CD4-positive, alpha-beta T cell (primary cell): Measurements from ENCODE around the gene WWOX. TPM values are rescaled to one million over a fixed set of nuclear protein-coding genes. Genes with fewer than 3 reads are reported as not detected.

ENCODE experiments used
- ATAC-seq: fragments of 200-7000 bp; cut with Tn5 transposase; one replicate; pipeline ENCODE4 v1.10.0; 2022; ENCODE audit warnings: mild to moderate bottlenecking; ENCODE audit not compliant: poor library complexity
- CTCF ChIA-PET: fragments of 350-600 bp; sonication (Branson Sonifier 250); formaldehyde crosslinking; loops from one replicate; lab custom pipeline; 2021; ENCODE audit warnings: antibody characterized with exemption, inconsistent platforms; lab: Charles Lee
- POLR2A ChIA-PET: fragments of 350-600 bp; sonication (Branson Sonifier 250); formaldehyde crosslinking; loops from one replicate; lab custom pipeline; 2021; ENCODE audit warnings: antibody characterized with exemption, inconsistent platforms; lab: Charles Lee
- DNase-seq, 14 experiments: peaks; one replicate each; pipeline ENCODE4 v3.0.0-alpha.2; 2013 to 2020; ENCODE audit warnings: mixed read lengths in 2 of 14
- H3K27ac ChIP-seq, 2 donors: one replicate each; pipeline versions ENCODE4 v1.5.1 to v1.7.0; 2013; ENCODE audit warnings: low read length in 2 of 2, low read depth in 1 of 2, mild to moderate bottlenecking in 1 of 2
- H3K27me3 ChIP-seq, 2 experiments: 1 replicate in 1 of 2; 2 replicates in 1 of 2; pipeline versions ENCODE4 v1.6.1 to v1.7.0; 2013; ENCODE audit warnings: low read length in 2 of 2, control low read depth in 1 of 2, mild to moderate bottlenecking in 1 of 2, moderate library complexity in 1 of 2; ENCODE audit not compliant: insufficient read depth in 2 of 2, control insufficient read depth in 1 of 2
- H3K36me3 ChIP-seq: one replicate; pipeline ENCODE4 v1.6.1; 2013; ENCODE audit warnings: low read length, control low read depth; ENCODE audit not compliant: insufficient read depth
- H3K4me1 ChIP-seq: one replicate; pipeline ENCODE4 v1.6.1; 2013; ENCODE audit warnings: low read length, control low read depth; ENCODE audit not compliant: insufficient read depth
- H3K4me3 ChIP-seq: one replicate; pipeline ENCODE4 v1.5.1; 2013; ENCODE audit warnings: mild to moderate bottlenecking, low read length, moderate library complexity
- H3K9me3 ChIP-seq, 2 experiments: 1 replicate in 1 of 2; 2 replicates in 1 of 2; pipeline versions ENCODE4 v1.6.1 to v1.7.0; 2013; ENCODE audit warnings: low read length in 2 of 2, mild to moderate bottlenecking in 2 of 2, control low read depth in 1 of 2, moderate library complexity in 1 of 2; ENCODE audit not compliant: control insufficient read depth in 1 of 2, insufficient read depth in 1 of 2
- H3K27ac Mint-ChIP-seq: one replicate; pipeline ENCODE4 v1.8.0; 2020; ENCODE audit warnings: mixed read lengths
- H3K27me3 Mint-ChIP-seq: one replicate; pipeline ENCODE4 v1.8.0; 2021; ENCODE audit warnings: mixed read lengths
- H3K36me3 Mint-ChIP-seq: one replicate; pipeline ENCODE4 v1.8.0; 2021; ENCODE audit warnings: low read depth, mixed read lengths
- H3K4me1 Mint-ChIP-seq: one replicate; pipeline ENCODE4 v1.8.0; 2021; ENCODE audit warnings: low read depth, mixed read lengths
- H3K4me3 Mint-ChIP-seq: one replicate; pipeline ENCODE4 v1.8.0; 2020; ENCODE audit warnings: mild to moderate bottlenecking, mixed read lengths
- H3K9me3 Mint-ChIP-seq: one replicate; pipeline ENCODE4 v1.8.0; 2020; ENCODE audit warnings: mixed read lengths
- CTCF ChIP-seq: fragments of 200-600 bp; IDR thresholded peaks from one replicate; pipeline ENCODE4 v1.8.0; 2022; ENCODE audit warnings: antibody characterized with exemption, mild to moderate bottlenecking
- intact Hi-C, 2 experiments: fragments of 100-400 bp; cut with DNase I in 1 of 2; cut with micrococcal nuclease in 1 of 2; formaldehyde crosslinking; loops; one replicate each; pipeline versions ENCODE4 v1.15.1 to v1.9.0; 2023 to 2025; cut with DNase I, micrococcal nuclease
- total RNA-seq, 174 experiments: library from RNA in 2 of 174; stranded (reverse) in 2 of 174; gene quantifications; one replicate each; pipeline ENCODE4 v1.2.3 and lab custom pipeline; 2021 to 2026

WWOX gene
- total RNA-seq, 2 experiments from 2014 or later = 19.3 to 21.7 TPM

GRCh38 chr16:78800523-78800922 is 701.1 kb downstream of the WWOX start:
- Mint-ChIP-seq H3K36me3 (peaks cover under 1% of the 10 kb centered on the region), H3K9me3 (peaks cover under 1% of the 10 kb centered on the region), H3K27ac (no peak overlapping the region), H3K27me3 (no peaks in the 10 kb centered on the region), H3K4me3 (no peak overlapping the region), H3K4me1 (no peaks in the 10 kb centered on the region)
- Histone ChIP-seq H3K27me3 (no peaks in the 10 kb centered on the region), H3K27ac (no peak overlapping the region), H3K36me3 (no peaks in the 10 kb centered on the region), H3K4me1 (no peaks in the 10 kb centered on the region), H3K9me3 (peaks cover 0 to 5% of the 10 kb centered on the region in 2 experiments), H3K4me3 (no peak overlapping the region)
- intact Hi-C loops = no loop called here
- DNase-seq (no peak), ATAC-seq (no peak)
- ChIA-PET POLR2A (no interaction called here), CTCF (no interaction called here)
- no peak for TF ChIP-seq CTCF

- TF ChIP-seq CTCF = no peak
- H3K27ac Mint-ChIP-seq = no peak overlapping the region
- H3K4me1 Mint-ChIP-seq = no peaks in the 10 kb centered on the region
- DNase-seq = no peak
- intact Hi-C loops = no loop called here
- peaks cover 4% of the 10 kb centered on the region for H3K9me3 Mint-ChIP-seq
- CTCF ChIA-PET = interaction anchor here (0.7 kb wide), 1 partner anchor 818 kb away, joined by 3 read pairs; no protein-coding TSS in a partner anchor
- Histone ChIP-seq H3K27me3 (no peaks in the 10 kb centered on the region), H3K27ac (no peak overlapping the region), H3K36me3 (no peaks in the 10 kb centered on the region), H3K4me3 (no peak overlapping the region), H3K4me1 (no peaks in the 10 kb centered on the region), H3K9me3 (peaks cover 0 to 5% of the 10 kb centered on the region in 2 experiments)
- H3K36me3 Mint-ChIP-seq = peaks cover 4% of the 10 kb centered on the region
- H3K4me3 Mint-ChIP-seq = no peak overlapping the region
- POLR2A ChIA-PET = no interaction called here
- ATAC-seq = no peak
- no peaks in the 10 kb centered on the region for H3K27me3 Mint-ChIP-seq
Measured at GRCh38 chr16:78804058-78804735, 704.7 kb downstream of the WWOX start.

- H3K9me3 Mint-ChIP-seq = peaks cover 4% of the 10 kb centered on the region
- ATAC-seq = no peak
- ChIA-PET POLR2A (no interaction called here), CTCF (no interaction called here)
- intact Hi-C loops = no loop called here
- no peak overlapping the region for H3K27ac Mint-ChIP-seq
- no peak for TF ChIP-seq CTCF
- Histone ChIP-seq H3K9me3 (peaks cover 0 to 5% of the 10 kb centered on the region in 2 experiments), H3K4me3 (no peak overlapping the region), H3K4me1 (no peaks in the 10 kb centered on the region), H3K27me3 (no peaks in the 10 kb centered on the region), H3K36me3 (no peaks in the 10 kb centered on the region), H3K27ac (no peak overlapping the region)
- no peak for DNase-seq
- H3K36me3 Mint-ChIP-seq = peaks cover 4% of the 10 kb centered on the region
- H3K4me3 Mint-ChIP-seq = no peak overlapping the region
- H3K27me3 Mint-ChIP-seq = no peaks in the 10 kb centered on the region
- H3K4me1 Mint-ChIP-seq = no peaks in the 10 kb centered on the region
Measured at GRCh38 chr16:78805556-78805955, 706.1 kb downstream of the WWOX start.
